Measurements from ENCODE around the gene HBP1. TPM values are rescaled to one million over a fixed set of nuclear protein-coding genes. Genes with fewer than 3 reads are reported as not detected.
A peak's percentile ranks its signal among the peaks of the same experiment; 100 is the strongest.

Gene HBP1
- polyA plus RNA-seq, 1 donor from 2014 or later, result 37.7 TPM

DNA sequence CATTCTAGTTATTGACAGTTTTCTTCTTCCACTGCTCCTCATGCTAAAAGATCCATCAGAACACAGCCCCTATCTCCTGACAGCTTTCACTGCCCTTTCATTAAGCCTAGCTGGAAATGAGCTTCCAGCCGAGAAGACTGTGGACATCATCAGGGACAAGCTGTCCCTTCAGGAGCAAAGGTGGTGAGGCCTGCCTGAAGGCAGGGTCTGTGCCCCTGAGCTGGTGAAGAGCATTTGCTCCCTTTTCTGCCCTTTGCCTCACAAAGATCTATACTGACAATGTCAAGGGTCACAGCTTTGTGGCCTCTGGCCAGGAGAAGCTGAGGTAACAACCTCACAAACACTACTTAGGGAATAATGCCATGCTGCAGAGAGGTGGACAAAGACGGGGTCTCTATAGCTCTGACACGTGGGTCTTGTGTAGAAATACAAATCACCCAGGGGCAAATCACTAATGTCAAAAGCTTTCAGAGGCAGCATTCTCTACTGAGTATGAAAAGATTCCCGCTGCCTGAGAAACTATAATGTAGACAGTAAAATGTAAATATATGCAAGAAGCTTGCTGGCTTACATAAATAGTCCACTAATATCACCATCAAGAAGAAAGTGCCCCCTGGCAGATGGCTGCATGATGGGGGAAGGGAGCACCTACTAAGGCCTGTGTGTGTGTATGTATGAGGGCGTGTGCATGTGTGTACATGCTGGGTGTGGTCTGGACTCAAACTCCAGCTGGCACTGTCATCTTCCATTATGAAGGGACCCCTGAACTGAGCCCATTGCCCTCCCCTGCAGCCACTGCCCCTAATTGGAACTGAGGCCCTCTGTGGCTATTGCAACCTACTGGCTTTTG is 55.8 kb downstream of the HBP1 start:
- H3K4me3 ChIP-seq (ENCODE audit: low read length), result peak overlapping the region; percentile 22
- no peaks in the 10 kb centered on the region for H3K9me3 ChIP-seq (ENCODE audit: low read length)
- no peaks in the 10 kb centered on the region for H3K36me3 ChIP-seq (ENCODE audit: insufficient read depth, low read length)
- peak overlapping the region; percentile 34 for H3K9ac ChIP-seq (ENCODE audit: low read length)
- H3K79me2 ChIP-seq (replicated peaks; ENCODE audit: insufficient read depth, low read length), result no peaks in the 10 kb centered on the region
- H3K9me2 ChIP-seq (ENCODE audit: insufficient read depth, low read length), result no peaks in the 10 kb centered on the region
- peak overlapping the region; percentile 84 for H3K27ac ChIP-seq (ENCODE audit: low read length)
- H2AFZ ChIP-seq (ENCODE audit: low read depth, low read length), result peak overlapping the region; percentile 11
- no peaks in the 10 kb centered on the region for H3K27me3 ChIP-seq (ENCODE audit: insufficient read depth, low read depth, low read length)
- H3F3A ChIP-seq (ENCODE audit: insufficient read depth, low read length, poor library complexity, severe bottlenecking), result peaks cover 3% of the 10 kb centered on the region
- H4K20me1 ChIP-seq (ENCODE audit: insufficient read depth), result no peaks in the 10 kb centered on the region
- TF ChIP-seq MXI1 (conservative IDR thresholded peaks at IDR 0.05; ENCODE audit: poor library complexity, severe bottlenecking) (no peak), RAD21 (conservative IDR thresholded peaks at IDR 0.05) (no peak), TAF1 (IDR thresholded peaks at IDR 0.05; ENCODE audit: low read depth) (no peak), EP300 (conservative IDR thresholded peaks at IDR 0.05; ENCODE audit: poor library complexity, severe bottlenecking) (no peak), POLR2AphosphoS5 (IDR thresholded peaks at IDR 0.05) (no peak), EZH2 (IDR thresholded peaks at IDR 0.05; ENCODE audit: borderline replicate concordance, insufficient read depth, low read length, poor library complexity, severe bottlenecking) (no peak), SMC3 (conservative IDR thresholded peaks at IDR 0.05; ENCODE audit: poor library complexity) (no peak)
- TF ChIP-seq, protein P1, sequence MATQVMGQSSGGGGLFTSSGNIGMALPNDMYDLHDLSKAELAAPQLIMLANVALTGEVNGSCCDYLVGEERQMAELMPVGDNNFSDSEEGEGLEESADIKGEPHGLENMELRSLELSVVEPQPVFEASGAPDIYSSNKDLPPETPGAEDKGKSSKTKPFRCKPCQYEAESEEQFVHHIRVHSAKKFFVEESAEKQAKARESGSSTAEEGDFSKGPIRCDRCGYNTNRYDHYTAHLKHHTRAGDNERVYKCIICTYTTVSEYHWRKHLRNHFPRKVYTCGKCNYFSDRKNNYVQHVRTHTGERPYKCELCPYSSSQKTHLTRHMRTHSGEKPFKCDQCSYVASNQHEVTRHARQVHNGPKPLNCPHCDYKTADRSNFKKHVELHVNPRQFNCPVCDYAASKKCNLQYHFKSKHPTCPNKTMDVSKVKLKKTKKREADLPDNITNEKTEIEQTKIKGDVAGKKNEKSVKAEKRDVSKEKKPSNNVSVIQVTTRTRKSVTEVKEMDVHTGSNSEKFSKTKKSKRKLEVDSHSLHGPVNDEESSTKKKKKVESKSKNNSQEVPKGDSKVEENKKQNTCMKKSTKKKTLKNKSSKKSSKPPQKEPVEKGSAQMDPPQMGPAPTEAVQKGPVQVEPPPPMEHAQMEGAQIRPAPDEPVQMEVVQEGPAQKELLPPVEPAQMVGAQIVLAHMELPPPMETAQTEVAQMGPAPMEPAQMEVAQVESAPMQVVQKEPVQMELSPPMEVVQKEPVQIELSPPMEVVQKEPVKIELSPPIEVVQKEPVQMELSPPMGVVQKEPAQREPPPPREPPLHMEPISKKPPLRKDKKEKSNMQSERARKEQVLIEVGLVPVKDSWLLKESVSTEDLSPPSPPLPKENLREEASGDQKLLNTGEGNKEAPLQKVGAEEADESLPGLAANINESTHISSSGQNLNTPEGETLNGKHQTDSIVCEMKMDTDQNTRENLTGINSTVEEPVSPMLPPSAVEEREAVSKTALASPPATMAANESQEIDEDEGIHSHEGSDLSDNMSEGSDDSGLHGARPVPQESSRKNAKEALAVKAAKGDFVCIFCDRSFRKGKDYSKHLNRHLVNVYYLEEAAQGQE (IDR thresholded peaks at IDR 0.05; ENCODE audit: borderline replicate concordance), result no peak
- TF ChIP-seq, protein P2, sequence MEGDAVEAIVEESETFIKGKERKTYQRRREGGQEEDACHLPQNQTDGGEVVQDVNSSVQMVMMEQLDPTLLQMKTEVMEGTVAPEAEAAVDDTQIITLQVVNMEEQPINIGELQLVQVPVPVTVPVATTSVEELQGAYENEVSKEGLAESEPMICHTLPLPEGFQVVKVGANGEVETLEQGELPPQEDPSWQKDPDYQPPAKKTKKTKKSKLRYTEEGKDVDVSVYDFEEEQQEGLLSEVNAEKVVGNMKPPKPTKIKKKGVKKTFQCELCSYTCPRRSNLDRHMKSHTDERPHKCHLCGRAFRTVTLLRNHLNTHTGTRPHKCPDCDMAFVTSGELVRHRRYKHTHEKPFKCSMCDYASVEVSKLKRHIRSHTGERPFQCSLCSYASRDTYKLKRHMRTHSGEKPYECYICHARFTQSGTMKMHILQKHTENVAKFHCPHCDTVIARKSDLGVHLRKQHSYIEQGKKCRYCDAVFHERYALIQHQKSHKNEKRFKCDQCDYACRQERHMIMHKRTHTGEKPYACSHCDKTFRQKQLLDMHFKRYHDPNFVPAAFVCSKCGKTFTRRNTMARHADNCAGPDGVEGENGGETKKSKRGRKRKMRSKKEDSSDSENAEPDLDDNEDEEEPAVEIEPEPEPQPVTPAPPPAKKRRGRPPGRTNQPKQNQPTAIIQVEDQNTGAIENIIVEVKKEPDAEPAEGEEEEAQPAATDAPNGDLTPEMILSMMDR (IDR thresholded peaks at IDR 0.05; ENCODE audit: poor library complexity, severe bottlenecking), result no peak
- H3K4me2 ChIP-seq (ENCODE audit: low read length), result peak overlapping the region; percentile 7

DNA sequence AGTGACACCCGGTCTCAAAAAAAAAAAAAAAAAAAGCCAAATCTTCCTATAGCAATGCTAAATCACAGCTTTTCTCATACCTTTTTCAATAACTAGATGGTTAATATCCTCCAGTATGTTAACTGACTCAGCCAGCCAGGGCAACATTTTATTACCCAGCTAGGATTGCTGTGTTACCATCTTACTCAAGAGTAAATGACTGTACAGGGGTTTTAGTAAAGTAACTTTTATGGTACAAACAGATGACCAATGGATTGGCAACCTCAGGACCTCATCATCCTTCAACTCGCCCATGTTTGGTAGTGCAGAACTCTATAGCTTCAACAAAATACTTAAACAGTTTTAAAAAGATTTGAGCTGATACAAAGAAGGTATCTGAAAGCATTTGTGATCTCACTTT is 59.5 kb downstream of the HBP1 start:
- Histone ChIP-seq H3K27me3 (ENCODE audit: insufficient read depth, low read depth, low read length) (no peaks in the 10 kb centered on the region), H3K9me2 (ENCODE audit: insufficient read depth, low read length) (no peaks in the 10 kb centered on the region), H4K20me1 (ENCODE audit: insufficient read depth) (no peaks in the 10 kb centered on the region), H3F3A (ENCODE audit: insufficient read depth, low read length, poor library complexity, severe bottlenecking) (no peaks in the 10 kb centered on the region), H3K4me2 (ENCODE audit: low read length) (no peak overlapping the region), H3K9me3 (ENCODE audit: low read length) (no peaks in the 10 kb centered on the region), H3K9ac (ENCODE audit: low read length) (no peak overlapping the region), H3K4me3 (ENCODE audit: low read length) (no peak overlapping the region), H3K36me3 (ENCODE audit: insufficient read depth, low read length) (no peaks in the 10 kb centered on the region), H3K27ac (ENCODE audit: low read length) (no peak overlapping the region), H2AFZ (ENCODE audit: low read depth, low read length) (no peak overlapping the region), H3K79me2 (replicated peaks; ENCODE audit: insufficient read depth, low read length) (no peaks in the 10 kb centered on the region)
- TF ChIP-seq, protein P1 (IDR thresholded peaks at IDR 0.05; ENCODE audit: borderline replicate concordance), result no peak
- no peak for TF ChIP-seq RAD21 (conservative IDR thresholded peaks at IDR 0.05)
- TF ChIP-seq EP300 (conservative IDR thresholded peaks at IDR 0.05; ENCODE audit: poor library complexity, severe bottlenecking), result no peak
- no peak for TF ChIP-seq TAF1 (IDR thresholded peaks at IDR 0.05; ENCODE audit: low read depth)
- TF ChIP-seq, protein P2 (IDR thresholded peaks at IDR 0.05; ENCODE audit: poor library complexity, severe bottlenecking), result no peak
- TF ChIP-seq EZH2 (IDR thresholded peaks at IDR 0.05; ENCODE audit: borderline replicate concordance, insufficient read depth, low read length, poor library complexity, severe bottlenecking), result no peak
- TF ChIP-seq MXI1 (conservative IDR thresholded peaks at IDR 0.05; ENCODE audit: poor library complexity, severe bottlenecking), result no peak
- no peak for TF ChIP-seq SMC3 (conservative IDR thresholded peaks at IDR 0.05; ENCODE audit: poor library complexity)
- no peak for TF ChIP-seq POLR2AphosphoS5 (IDR thresholded peaks at IDR 0.05)

Measured in neural cell (in vitro differentiated cells).